Testis (tissue), 2 donors: ENCODE results near the gene PDCL3.

Source experiments
- CTCF ChIP-seq, 3 experiments: fragments of 450-650 bp in 2 of 3; fragments of 200-600 bp in 1 of 3; sonication (generic) in 1 of 3; IDR thresholded peaks; one replicate each; pipeline ENCODE4 v1.5.1; 2016 to 2019; ENCODE audit warnings: antibody characterized with exemption in 3 of 3, mild to moderate bottlenecking in 2 of 3, moderate library complexity in 1 of 3
- POLR2A ChIP-seq: fragments of 450-650 bp; IDR thresholded peaks from one replicate; pipeline ENCODE4 v1.6.1; 2017; ENCODE audit warnings: antibody characterized with exemption, mild to moderate bottlenecking, moderate library complexity

- TF ChIP-seq CTCF (IDR thresholded peaks at IDR 0.05) (no peak), POLR2A (no peak)
Observed at GRCh38 chr2:100619951-100620350, 57.2 kb downstream of the PDCL3 start.
